ENCODE measurements around the gene DCAF7. TPM values are rescaled to one million over a fixed set of nuclear protein-coding genes. Genes with fewer than 3 reads are reported as not detected.

DCAF7 gene
- 39.8 to 65.6 TPM (median 59.4 TPM) in 5 replicates for total RNA-seq (2022; extraction: Qiagen RNA extraction; ENCODE audit: low read depth)

GRCh38 chr17:63549946-63550816 lies at the start of gene DCAF7:
Gene DCAF7 (plus strand): TSS chr17:63550477. CDS start chr17:63550678, 201 bp downstream.

GRCh38 chr17:63523253-63523855 lies 26.9 kb upstream of the DCAF7 start, which contains the start of gene KCNH6:
Gene KCNH6 (plus strand): TSS chr17:63523358. CDS start chr17:63523414, 56 bp downstream.

GRCh38 chr17:63600569-63601438 lies 50.5 kb downstream of the DCAF7 start, which contains the start of gene TACO1:
Gene TACO1 (plus strand): TSS chr17:63600895. CDS start chr17:63601084, 189 bp downstream.

GRCh38 chr17:63621684-63622573 lies 71.7 kb downstream of the DCAF7 start, which contains the start of gene MAP3K3:
Gene MAP3K3 (plus strand): TSS chr17:63622417. CDS start chr17:63622760, 343 bp downstream.

Other genes with a start within 250 kb of the DCAF7 start
- gene CYB561, start 104.2 kb upstream of the DCAF7 start, total RNA-seq (2022; extraction: Qiagen RNA extraction; ENCODE audit: low read depth): 23.5 to 34.9 TPM (median 33.8 TPM) in 5 replicates
- 0.50 to 1.4 TPM (median 0.71 TPM) in 5 replicates for gene ACE, start 73.4 kb upstream of the DCAF7 start, total RNA-seq (2022; extraction: Qiagen RNA extraction; ENCODE audit: low read depth)
- gene KCNH6, start 27.1 kb upstream of the DCAF7 start, total RNA-seq (2022; extraction: Qiagen RNA extraction; ENCODE audit: low read depth): not detected in 5 replicates
- 52.7 to 55.5 TPM (median 53.7 TPM) in 5 replicates for gene TACO1, start 50.4 kb downstream of the DCAF7 start, total RNA-seq (2022; extraction: Qiagen RNA extraction; ENCODE audit: low read depth)
- gene MAP3K3, start 71.9 kb downstream of the DCAF7 start, total RNA-seq (2022; extraction: Qiagen RNA extraction; ENCODE audit: low read depth): 12.0 to 18.2 TPM (median 17.4 TPM) in 5 replicates
- gene LIMD2, start 149.6 kb downstream of the DCAF7 start, total RNA-seq (2022; extraction: Qiagen RNA extraction; ENCODE audit: low read depth): 5.9 to 15.6 TPM (median 13.4 TPM) in 5 replicates
- gene STRADA, start 191.3 kb downstream of the DCAF7 start, total RNA-seq (2022; extraction: Qiagen RNA extraction; ENCODE audit: low read depth): 25.3 to 30.1 TPM (median 26.8 TPM) in 5 replicates
- gene CCDC47, start 223.1 kb downstream of the DCAF7 start, total RNA-seq (2022; extraction: Qiagen RNA extraction; ENCODE audit: low read depth): 95.9 to 135 TPM (median 108 TPM) in 5 replicates
- 86.2 to 127 TPM (median 101 TPM) in 5 replicates for gene DDX42, start 223.7 kb downstream of the DCAF7 start, total RNA-seq (2022; extraction: Qiagen RNA extraction; ENCODE audit: low read depth)

All from A549 treated with ZK216348 at 1 μM for 4 hours (cell line).